ENCODE results near the gene ABAT.

DNA sequence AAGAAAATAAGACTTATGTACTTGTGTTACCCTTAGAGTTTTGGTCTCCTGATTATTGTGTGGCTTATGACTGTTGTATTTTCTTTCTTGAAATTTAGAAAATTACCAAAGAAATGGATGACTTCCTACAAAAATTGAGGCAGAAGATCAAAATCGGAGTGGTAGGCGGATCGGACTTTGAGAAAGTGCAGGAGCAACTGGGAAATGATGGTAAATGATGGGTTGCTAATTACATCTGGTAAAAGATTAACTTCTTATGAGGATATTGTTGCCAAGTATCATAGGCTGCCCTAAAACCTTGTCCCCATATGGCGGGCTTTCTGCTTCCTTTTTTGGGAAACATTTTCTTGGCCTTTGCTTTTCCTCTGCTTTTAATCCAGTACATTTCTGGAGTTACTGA lies 127.3 kb downstream of the ABAT start:
- TF ChIP-seq CTCF (IDR thresholded peaks at IDR 0.05; ENCODE audit: low read length) = no peak
- no peak for TF ChIP-seq EZH2 (optimal IDR thresholded peaks at IDR 0.05; ENCODE audit: low read depth, low read length)
- no peak for TF ChIP-seq EZH2phosphoT487 (IDR thresholded peaks at IDR 0.05; ENCODE audit: low read length)
